Hair follicle dermal papilla cell (primary cell): ENCODE data around the gene FAM124B. TPM values are rescaled to one million over a fixed set of nuclear protein-coding genes. Genes with fewer than 3 reads are reported as not detected.

Experiments
- total RNA-seq: library from RNA; depleted of rRNA; stranded (reverse); fragments of >200 nt; gene quantifications from 2 replicates; pipeline ENCODE4 v1.2.3, GENCODE V29; 2012

FAM124B gene
- total RNA-seq: 0.24 TPM in 1 of 2 replicates, not detected in the other

GRCh38 chr2:224401641-224402342 lies at the start of gene FAM124B:
FAM124B (minus strand) TSS chr2:224402107; CDS start chr2:224401768, 339 bp downstream.

Other genes starting within 250 kb of the FAM124B start
- gene CUL3, start 183.3 kb upstream of the FAM124B start, total RNA-seq: 42.9 and 56.0 TPM in 2 replicates